Neutrophil (primary cell): ENCODE measurements around the gene TMEM145.

ENCODE experiments used
- H3K27ac ChIP-seq: fragments of 200-600 bp; sonication (generic); 2 replicates; pipeline ENCODE4 v1.5.1; 2016; ENCODE audit warnings: mild to moderate bottlenecking, moderate library complexity
- H3K27me3 ChIP-seq: fragments of 200-600 bp; sonication (generic); 2 replicates; pipeline ENCODE4 v1.6.0; 2016; ENCODE audit warnings: mild to moderate bottlenecking
- H3K36me3 ChIP-seq: fragments of 200-600 bp; sonication (generic); 2 replicates; pipeline ENCODE4 v1.5.1; 2017
- H3K4me1 ChIP-seq, 2 experiments: fragments of 200-600 bp in 1 of 2; sonication (generic) in 1 of 2; 1 replicate in 1 of 2; 2 replicates in 1 of 2; pipeline versions ENCODE4 v1.5.1 to v1.6.1; 2013 to 2016; ENCODE audit warnings: low read depth in 1 of 2, low read length in 1 of 2, mild to moderate bottlenecking in 1 of 2, moderate library complexity in 1 of 2; ENCODE audit not compliant: control insufficient read depth in 1 of 2, insufficient read depth in 1 of 2
- H3K4me3 ChIP-seq, 2 experiments: fragments of 200-600 bp in 1 of 2; sonication (generic) in 1 of 2; 1 replicate in 1 of 2; 2 replicates in 1 of 2; pipeline ENCODE4 v1.5.1; 2013 to 2016; ENCODE audit warnings: low read depth in 1 of 2, low read length in 1 of 2, mild to moderate bottlenecking in 1 of 2, moderate library complexity in 1 of 2
- H3K9me3 ChIP-seq: fragments of 200-600 bp; sonication (generic); 2 replicates; pipeline ENCODE4 v1.5.1; 2016
- TF ChIP-seq, protein P1 (sequence below): fragments of 200-600 bp; sonication (generic); IDR thresholded peaks from 2 replicates; pipeline ENCODE4 v1.5.1; 2016; ENCODE audit warnings: antibody characterized with exemption

Gene TMEM145

DNA sequence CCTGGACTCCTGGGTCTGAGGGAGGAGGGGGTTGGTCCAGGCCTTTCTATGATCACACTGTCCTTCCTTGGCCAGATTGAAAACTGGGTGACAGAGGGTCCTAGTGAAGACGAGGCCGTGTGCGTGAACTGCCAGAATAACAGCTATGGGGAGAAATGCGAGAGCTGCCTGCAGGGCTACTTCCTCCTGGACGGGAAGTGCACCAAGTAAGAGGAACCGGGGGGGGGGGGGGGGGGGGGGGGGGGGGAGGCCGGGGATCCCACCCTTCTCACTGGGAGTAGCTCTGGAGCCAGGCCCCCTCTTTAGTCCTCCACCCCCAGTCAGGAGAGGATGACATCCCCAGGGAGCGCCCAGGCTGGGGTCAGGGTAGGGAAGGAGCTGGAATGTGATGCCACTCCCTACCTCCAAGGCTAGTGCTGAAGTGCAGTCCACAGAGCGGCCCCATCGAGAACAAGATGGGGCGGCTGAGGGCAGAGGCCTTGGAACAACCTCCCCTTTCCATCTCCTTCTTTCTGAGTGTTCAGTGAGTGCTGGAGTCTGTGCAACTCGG lies 57.6 kb downstream of the TMEM145 start:
- Histone ChIP-seq H3K27ac (no peak overlapping the region), H3K36me3 (no peaks in the 10 kb centered on the region), H3K4me1 (no peaks in the 10 kb centered on the region), H3K27me3 (no peaks in the 10 kb centered on the region), H3K9me3 (no peaks in the 10 kb centered on the region), H3K4me3 (no peak overlapping the region)
- TF ChIP-seq, protein P1, sequence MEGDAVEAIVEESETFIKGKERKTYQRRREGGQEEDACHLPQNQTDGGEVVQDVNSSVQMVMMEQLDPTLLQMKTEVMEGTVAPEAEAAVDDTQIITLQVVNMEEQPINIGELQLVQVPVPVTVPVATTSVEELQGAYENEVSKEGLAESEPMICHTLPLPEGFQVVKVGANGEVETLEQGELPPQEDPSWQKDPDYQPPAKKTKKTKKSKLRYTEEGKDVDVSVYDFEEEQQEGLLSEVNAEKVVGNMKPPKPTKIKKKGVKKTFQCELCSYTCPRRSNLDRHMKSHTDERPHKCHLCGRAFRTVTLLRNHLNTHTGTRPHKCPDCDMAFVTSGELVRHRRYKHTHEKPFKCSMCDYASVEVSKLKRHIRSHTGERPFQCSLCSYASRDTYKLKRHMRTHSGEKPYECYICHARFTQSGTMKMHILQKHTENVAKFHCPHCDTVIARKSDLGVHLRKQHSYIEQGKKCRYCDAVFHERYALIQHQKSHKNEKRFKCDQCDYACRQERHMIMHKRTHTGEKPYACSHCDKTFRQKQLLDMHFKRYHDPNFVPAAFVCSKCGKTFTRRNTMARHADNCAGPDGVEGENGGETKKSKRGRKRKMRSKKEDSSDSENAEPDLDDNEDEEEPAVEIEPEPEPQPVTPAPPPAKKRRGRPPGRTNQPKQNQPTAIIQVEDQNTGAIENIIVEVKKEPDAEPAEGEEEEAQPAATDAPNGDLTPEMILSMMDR = no peak
